Activated CD4-positive, alpha-beta T cell treated with anti-CD3 and anti-CD28 coated beads, Interleukin-2, amount 50 U/mL, for 24 hours (primary cell): ENCODE results near the gene NELFB.
A peak's percentile ranks its signal among the peaks of the same experiment; 100 is the strongest.

ENCODE experiments used
- DNase-seq, 2 donors: peaks; one replicate each; pipeline ENCODE4 v3.0.0-alpha.2; 2020; ENCODE audit warnings: low read depth in 1 of 2, low spot score in 1 of 2

NELFB gene

DNA sequence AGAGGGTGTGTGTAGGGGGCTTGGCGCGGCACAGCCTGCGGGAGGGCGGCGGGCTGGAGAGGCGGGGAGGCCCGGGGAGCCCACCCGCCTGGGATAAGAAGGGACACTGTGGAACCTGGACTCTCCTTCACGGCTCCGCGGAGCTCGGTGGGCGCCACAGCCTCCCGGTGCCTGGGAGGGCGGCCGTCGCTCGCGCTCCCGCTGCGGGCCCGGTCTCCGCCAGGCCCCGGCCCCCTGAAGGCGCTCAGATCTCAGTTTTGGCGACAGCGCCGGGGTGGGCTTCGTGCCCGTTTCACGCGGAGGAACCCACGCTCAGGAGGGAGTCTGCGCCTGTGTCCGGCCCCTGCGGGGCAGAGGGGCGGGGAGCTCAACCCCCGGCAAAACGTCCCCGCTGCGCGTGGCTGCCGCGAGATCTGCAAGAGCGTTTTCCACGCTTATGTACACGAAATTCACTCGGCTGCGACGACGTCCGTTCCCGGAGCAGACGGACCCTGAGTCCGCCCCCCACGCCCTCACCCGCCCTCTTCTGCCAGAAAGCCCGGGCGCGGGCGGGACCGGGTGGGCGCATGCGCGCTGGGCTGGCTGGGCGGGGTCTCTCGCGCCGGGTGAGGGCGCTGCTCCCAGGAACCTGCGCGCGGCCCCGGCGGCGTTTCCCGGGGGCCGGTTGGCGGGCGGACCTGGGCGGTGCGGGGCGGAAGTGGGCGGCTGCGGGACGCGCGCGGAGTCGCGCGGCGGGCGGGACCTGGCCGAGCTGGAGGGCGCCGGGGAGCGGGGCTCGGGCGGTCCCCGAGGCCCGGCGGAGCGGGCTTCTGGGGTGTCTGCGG, at the start of gene NELFB:
TSS of gene NELFB (plus strand) at position 704 of the 824 bp plus-strand sequence.
- DNase-seq = peak; percentile 93 to 94

DNA sequence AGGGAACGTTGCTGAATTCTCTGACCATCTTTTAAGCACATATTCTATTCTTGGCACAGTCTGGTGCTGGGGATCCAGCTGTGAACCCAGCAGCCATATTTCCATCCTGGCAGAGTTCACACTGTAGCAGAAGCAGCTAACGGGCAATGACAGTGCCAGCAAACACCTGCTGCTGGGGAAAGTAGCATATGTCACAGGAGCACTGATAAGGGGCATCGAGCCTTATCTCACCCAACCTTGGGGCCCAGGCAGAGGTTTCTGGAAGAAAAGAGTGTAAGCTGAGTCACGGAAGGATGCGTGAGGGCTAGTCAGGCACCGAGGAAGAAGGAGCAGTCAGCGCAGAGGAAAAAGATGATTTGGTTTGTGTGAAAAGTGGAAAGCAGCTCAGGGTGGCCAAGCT, 48.5 kb upstream of the NELFB start:
- DNase-seq = no peak

DNA sequence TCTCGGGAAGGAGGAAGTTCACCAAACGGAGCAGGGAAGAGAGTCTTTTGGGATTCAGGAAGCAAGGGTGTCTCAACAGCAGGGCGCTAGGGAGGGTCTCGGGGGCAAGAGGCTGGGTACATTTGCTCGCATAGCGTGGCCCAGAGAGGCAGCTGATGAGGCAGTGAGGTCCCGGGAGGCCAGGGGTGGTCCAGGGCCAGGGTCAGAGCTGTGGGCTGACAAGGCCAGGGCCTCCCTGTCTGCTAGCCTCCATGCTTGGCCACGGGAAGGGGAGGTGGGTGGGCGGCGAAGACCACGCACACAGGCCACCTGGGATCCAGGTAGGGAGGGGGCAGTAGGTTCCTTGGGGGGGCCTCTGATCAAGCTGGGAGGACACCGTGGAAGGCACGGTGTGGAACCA, 43.6 kb upstream of the NELFB start:
- no peak for DNase-seq

DNA sequence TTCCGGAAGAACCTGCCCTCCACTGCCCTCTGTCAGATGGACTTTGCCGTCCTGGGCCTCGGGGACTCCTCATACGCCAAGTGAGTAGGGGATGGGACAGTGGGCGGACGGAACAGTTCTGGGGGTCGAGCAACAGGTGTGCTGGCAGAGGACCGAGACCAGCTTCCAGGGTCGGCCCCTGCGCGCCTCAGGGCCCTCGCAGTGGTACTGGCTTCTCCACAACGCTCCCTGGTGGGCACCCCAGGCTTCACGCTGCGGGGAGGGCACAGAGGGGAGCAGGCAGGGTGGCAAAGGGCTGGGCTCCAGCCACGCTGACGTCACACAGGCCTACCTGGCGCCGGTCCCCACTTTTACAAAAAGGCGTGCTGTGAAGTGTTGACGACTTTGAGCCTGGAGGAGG, 42.6 kb upstream of the NELFB start:
- no peak for DNase-seq

DNA sequence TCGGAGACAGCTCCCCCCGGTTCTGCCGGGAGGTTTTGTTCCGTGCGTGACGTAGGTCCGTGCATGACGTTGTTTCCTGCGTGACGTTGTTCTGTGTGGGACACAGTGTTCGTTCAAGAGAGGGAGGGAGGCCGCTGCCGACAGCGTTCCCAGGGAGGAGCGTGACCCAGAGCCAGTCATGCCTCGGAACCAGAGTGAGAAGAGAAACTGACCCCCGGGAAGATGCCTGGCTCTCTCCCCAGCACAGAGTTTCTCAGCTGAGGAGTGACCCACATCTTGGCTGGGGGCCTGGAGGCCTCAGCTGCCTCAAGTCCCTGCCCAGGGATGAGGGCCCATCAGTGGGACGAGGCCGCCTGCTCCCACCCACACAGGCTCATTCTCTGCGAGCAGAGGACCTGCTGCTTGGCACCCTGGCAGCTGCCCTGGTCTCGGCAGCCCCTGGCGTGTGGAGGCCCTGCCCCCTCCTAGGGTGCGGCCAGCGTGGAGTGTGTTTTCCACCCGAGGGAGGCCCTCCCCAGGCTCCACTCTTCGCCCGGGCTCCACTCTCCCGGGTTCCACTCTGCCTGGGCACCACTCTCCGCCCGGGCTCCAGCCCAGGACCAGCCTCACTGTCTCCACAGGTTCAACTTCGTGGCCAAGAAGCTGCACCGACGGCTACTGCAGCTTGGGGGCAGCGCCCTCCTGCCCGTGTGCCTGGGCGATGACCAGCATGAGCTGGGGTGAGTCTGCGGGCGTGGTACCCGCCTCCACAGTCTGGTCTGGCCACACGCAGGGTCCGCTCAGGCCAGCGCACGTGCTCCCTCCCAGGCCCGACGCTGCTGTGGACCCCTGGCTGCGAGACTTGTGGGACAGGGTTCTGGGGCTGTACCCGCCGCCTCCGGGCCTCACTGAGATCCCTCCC, 41.7 kb upstream of the NELFB start:
- no peak for DNase-seq

DNA sequence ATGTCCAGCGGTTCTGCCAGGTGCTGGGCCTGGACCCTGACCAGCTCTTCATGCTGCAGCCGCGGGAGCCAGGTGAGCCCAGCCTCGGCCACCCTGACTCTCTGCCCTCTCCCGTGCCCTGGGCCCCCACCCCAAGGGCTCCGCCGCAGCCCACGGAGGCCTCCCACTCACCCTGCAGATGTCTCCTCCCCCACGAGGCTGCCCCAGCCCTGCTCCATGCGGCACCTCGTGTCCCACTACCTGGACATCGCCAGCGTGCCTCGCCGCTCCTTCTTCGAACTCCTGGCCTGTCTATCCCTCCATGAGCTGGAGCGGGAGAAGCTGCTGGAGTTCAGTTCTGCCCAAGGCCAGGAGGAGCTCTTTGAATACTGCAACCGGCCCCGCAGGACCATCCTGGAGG, 40.5 kb upstream of the NELFB start:
- DNase-seq = no peak

DNA sequence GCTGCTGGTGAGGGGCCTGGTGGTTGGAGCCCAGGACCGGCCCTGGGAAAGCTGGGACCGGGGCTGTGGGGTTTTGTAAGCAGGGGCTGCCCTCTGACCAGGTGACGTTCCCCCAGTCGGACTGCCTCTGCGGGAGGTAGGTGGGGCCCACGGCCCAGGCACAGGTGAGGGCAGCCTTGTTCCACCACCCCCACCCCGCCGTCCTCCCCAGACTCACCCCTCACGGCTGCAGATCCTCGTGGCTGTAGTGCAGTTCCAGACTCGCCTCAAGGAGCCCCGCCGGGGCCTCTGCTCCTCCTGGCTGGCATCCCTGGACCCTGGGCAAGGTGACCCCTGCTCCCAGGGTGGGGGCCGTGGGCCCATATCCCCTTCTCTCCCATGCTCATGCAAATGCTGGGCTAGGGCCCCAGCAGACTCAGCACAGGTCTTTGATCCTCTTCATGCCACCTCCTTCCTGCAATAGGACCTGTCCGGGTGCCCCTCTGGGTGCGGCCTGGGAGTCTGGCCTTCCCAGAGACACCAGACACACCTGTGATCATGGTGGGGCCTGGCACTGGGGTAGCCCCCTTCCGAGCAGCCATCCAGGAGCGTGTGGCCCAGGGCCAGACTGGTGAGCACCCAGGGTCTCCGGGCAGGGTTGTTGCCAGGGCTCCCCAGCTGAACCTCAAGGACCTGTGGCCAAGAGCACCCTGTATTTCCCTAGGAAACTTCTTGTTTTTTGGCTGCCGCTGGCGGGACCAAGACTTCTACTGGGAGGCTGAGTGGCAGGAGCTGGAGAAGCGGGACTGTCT, 39.7 kb upstream of the NELFB start:
- DNase-seq = no peak

DNA sequence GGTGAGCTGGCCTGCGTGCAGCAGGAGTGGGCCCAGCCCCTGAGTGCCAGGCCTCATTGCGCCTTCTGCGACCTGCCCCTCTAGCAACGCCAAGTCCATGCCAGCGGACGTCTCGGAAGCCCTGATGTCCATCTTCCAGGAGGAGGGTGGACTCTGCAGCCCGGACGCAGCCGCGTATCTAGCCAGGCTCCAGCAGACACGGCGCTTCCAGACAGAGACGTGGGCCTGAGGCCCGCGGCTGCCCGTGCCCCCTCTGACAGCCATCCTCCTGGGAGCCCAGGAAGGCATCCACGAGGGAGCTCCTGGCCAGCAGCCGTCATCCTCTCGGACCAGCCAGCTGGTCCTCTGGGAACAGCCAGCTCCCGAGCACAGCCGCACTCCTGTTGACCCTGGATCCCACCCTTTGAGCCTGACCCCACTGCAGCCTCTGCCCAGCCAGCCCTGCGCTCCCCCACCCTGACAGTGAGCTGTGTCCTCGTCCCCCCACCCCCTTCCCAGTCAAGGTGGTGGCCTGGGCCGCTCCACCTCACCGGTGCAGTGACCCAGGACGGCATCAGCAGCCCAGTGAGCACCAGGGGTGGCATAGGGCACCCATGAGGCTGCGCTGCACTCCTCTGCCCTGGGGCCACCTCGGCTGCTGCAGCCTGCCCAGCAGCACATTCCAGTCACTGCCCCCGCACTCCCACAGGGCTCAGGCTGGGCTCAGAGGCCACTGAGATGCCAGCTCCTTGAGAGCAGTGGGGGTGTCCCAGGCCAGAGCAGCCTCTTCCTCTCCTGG, 38.8 kb upstream of the NELFB start:
- no peak for DNase-seq

DNA sequence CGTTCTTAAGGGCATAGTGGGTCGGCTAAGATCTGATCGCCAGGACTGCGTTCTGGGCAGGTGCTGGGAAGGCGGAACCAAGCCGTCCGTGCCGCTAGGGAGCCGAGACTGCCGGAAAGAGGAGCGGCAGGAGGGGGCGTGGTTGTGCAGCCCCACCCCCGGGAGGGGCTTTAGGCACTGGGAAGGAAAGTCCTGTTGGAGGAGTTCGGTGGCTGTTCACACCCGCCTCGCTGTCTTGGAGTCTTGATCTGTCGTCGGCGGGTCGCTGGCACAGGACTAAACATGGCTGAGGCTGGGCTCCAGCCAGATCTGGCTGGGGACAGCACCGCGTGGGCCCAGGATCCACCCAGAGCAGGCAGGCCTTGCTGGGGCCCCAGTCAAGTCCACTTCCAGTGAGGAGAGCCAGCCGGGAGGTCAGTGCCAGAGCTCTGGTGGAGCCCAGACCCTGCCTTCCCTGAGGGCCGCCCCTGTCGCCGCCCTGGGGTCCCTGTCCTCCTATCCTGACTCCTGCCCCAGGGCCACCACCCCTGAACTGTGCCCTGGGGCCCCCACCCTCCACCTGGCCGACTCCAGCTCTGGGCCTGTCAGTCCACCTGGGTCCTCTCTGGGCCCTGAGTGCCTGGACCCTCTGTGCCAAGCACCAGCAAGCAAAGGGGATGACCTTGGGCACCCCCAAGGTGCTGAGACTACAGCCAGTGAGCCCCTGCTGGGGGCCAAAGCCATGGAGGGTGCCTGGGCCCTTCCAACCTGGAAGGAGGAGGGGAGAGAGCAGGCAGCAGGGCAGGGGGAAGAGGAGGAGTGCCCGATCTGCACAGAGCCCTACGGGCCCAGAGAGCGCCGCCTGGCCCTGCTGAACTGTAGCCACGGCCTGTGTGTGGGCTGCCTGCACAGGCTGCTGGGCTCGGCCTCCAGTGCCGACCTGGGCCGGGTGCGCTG, 37.6 kb upstream of the NELFB start:
- no peak for DNase-seq

DNA sequence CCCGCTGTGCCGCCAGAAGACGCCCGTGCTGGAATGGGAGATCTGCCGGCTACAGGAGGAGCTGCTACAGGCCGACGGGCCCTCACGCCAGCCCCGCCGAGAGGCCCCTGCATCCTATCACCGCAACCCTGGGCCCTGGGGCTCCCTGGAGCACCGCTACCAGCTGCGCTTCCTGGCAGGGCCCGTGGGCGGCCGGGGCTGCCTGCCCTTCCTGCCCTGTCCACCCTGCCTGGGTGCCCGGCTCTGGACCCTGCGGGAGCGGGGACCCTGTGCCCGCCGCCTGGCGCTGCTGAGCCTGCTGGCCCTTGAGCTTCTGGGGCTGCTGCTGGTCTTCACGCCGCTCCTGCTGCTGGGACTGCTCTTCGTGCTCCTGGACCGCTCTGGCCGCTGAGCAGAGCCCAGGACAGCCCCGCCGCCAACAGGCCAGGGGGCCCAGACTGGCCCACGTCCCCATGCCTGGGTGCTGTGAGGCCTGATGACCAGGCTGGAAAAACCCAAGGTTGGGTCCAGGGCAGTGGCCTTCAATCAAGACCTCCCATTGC, 36.8 kb upstream of the NELFB start:
- DNase-seq = no peak

DNA sequence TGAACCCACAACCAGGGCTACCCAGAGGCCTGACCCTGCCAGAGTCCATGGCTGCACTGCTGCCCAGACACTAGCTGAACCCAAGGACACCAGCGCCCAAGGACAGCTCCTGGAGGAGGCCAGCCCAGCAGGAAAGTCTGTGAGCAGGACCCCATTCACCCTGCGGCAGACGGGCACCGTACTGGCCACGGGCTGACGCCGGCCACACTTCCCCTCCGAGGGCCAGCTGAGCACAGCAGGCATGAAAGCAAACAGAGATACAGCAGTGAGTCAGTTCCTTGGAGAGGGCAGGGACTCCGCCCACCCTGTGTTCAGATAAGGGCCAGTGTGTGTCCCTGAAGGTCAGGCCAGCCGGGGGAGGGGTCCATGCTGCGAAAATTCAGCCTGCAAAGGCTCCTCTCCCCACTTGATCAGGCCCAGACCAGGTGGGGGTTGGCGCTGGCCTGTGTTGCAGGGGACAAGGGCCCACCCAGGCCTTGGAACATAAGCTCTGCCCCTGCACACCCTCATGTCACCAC, 36.3 kb upstream of the NELFB start:
- DNase-seq = no peak

DNA sequence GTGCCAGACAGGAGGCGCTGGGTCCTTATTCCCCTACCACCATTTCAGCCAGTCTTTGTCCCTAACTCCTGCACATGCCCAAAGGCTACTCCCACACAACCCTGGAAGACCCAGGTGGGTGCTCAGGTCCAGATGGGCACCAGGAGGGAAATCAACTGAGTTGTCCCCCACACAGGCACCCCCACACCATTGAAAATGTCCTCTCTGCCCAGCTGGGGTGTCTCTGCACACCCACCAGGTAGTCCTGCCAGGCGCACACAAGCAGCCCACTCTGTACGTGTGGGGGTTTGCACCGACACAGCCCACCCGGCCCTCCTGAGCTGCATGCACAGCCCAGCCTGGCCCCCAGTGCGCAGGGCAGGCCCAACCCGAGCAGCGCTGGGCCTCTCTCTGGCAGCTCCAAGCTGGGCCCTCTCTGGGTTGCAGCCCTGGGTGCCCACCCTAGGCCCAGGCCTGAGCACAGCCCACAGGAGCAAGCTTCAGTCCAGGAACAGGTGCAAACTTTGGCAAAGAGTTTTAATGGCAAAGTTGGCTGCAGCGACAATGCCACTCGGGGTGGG, 35.3 kb upstream of the NELFB start:
- no peak for DNase-seq

DNA sequence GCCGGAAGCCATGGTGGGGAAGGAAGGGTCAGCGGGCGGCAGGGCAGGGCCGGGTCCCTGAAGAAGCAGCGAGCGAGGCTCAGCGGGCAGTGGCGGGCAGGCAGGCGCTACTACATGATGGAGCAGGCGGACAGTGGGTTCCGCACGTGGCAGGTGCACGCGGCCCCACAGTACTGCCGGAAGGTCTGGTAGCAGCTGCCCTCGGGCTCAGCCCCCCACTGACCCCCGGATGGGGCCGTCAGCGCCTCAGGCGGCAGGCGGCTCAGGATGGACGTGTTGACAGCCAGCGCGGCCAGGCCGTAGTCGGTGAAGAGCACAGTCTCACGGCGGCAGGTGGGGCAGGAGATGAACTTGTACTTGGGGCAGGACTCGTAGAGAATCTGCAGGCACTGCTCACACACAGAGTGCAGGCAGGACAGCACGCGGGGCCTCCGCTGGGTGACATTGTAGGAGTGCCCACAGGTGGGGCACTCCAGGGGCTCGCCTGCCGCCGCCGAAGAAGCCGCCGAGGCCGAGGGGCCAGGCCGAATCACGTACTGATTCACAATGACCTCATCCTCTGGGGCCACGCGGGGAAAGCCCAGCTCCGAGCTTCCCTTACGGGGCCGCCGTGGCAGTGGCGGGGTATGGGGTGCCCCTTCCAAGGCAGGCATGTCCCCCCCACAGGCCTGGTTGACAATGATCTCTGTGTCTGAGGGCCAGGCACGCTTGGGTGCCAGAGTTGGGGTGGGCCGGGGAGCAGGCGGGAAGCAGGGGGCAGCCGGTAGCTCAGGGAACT, 34.6 kb upstream of the NELFB start:
- no peak for DNase-seq

DNA sequence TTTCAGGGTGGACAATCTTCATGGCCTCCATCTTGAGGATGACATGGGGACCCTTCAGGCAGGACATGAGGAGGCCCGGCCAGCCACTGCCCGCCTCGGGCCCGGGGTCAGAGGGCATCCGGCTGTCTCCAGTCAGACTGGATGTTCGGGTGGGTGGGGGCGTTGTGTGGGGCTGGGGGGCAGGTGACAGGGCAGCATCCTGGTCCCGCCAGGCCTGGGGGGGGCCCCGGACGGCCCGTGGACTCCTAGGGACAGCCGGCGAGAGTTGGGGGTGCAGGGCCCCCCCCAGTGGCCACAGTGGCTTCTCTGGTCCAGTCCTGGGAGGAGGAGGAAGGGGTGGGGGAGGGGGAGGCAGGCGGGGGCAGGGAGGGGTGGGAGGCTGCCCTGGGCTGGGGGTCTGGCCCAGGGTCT, 34.0 kb upstream of the NELFB start:
- DNase-seq = no peak

DNA sequence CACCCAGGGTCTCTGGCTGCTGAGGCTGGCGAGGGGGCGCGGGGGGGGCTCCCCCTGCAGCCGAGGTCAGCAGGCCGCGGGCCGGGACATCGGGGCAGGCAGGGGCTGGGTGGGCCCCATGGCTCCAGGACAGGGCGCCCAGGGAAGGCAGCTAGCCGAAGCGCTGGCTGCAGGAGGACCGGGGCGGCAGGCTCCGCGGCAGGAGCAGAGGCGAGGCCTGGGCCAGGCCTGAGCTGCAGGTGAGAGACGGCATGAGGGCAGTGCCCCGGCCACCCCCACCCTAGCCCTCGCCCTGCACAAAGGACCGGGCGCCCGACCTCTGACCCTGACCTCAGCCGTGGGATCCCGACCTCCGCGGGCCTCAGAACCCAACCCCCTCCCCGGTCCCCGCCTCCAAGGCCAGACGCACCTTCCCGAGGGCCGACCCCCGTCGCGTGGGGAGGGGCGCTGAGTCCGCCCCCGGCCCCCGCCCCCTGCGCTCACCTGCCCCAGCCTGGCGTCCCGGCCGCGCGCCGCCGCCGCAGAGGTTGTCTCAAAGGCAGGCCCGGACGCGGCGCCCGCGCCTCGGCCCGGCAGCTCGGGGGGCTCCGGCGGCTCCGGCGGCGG, 33.5 kb upstream of the NELFB start:
- DNase-seq = no peak

DNA sequence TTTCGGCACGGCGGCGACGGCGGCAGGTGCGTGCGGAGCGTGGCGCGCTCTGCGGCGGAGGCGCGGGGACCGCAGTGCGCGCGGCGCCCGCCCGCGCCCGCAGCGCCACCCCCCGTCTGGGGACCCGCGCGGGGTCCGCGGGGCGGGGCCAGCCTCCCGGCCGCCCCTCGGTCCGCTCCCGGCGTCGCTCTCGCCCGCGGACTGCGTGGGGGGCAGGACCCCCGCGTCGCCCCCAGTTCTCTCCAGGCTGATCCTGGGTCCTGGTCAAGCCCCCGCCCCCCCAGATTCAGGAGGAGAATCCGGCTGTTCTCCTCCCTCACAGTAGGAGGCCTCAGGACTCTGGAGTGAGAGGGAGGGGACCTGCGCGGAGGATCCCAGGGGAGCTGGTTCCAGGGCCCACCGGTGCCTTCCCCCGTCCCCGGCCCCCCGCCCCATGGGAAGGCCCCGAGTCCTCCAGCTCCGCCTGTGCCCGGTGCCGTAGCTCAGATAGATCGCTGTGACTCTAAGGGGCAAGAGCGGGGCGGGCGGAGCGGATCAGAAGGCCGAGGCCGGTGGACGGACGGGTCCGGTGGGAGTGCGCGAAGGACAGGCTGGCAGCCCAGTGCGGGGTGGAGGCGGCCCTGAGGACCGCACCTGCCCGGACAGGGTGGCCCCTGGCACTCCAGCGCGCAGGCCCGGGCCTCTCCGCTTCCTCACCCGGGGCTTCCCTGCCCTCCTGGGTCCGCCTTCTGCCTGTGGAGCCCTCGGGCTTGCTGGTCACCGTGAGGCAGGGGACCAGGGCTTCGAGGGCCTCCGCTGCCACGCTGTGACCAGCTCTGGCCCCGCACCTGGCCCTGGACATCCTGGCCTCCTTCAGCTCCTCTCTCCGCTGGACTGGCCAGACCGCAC, 32.7 kb upstream of the NELFB start, which contains the start of gene RNF208:
TSS of gene RNF208 (minus strand) at position 51 of the 888 bp plus-strand sequence. CDS start 1,028 bp downstream, outside the sequence.
- no peak for DNase-seq
